Gastroesophageal sphincter (tissue), 4 donors: ENCODE data around the gene CD8B. TPM values are rescaled to one million over a fixed set of nuclear protein-coding genes. Genes with fewer than 3 reads are reported as not detected.

Source experiments
- ATAC-seq: fragments of 150-250 bp; one replicate; pipeline ENCODE4 v1.9.1; 2016; ENCODE audit warnings: mild to moderate bottlenecking, moderate library complexity
- H3K27ac ChIP-seq, 4 donors: fragments of 200-600 bp; sonication (generic) in 3 of 4; 1 replicate in 3 of 4; 2 replicates in 1 of 4; pipeline ENCODE4 v1.5.1; 2016 to 2019
- H3K27me3 ChIP-seq: fragments of 200-600 bp; sonication (generic); one replicate; pipeline ENCODE4 v1.5.1; 2019
- H3K36me3 ChIP-seq, 2 donors: fragments of 200-600 bp; sonication (generic); one replicate each; pipeline ENCODE4 v1.5.1; 2019; ENCODE audit warnings: control low read depth in 1 of 2
- H3K4me1 ChIP-seq, 3 donors: fragments of 200-600 bp; sonication (generic); 1 replicate in 2 of 3; 2 replicates in 1 of 3; pipeline ENCODE4 v1.5.1; 2016 to 2019; ENCODE audit warnings: control low read depth in 2 of 3
- H3K4me3 ChIP-seq, 2 donors: fragments of 200-600 bp; sonication (generic); one replicate each; pipeline ENCODE4 v1.5.1; 2019; ENCODE audit warnings: mild to moderate bottlenecking in 1 of 2, moderate library complexity in 1 of 2
- H3K9me3 ChIP-seq, 3 donors: fragments of 200-600 bp; sonication (generic); one replicate each; pipeline ENCODE4 v1.5.1; 2017 to 2019; ENCODE audit warnings: control low read depth in 2 of 3
- EP300 ChIP-seq: sonication (generic); formaldehyde crosslinking; IDR thresholded peaks from one replicate; pipeline ENCODE4 v1.6.1; 2017; ENCODE audit warnings: antibody characterized with exemption, mild to moderate bottlenecking
- POLR2A ChIP-seq, 2 donors: fragments of 450-650 bp; IDR thresholded peaks; one replicate each; pipeline ENCODE4 v1.6.1; 2017; ENCODE audit warnings: antibody characterized with exemption in 2 of 2, mild to moderate bottlenecking in 2 of 2, moderate library complexity in 1 of 2
- POLR2AphosphoS5 ChIP-seq: sonication (generic); formaldehyde crosslinking; IDR thresholded peaks from one replicate; pipeline ENCODE4 v1.6.1; 2017; ENCODE audit warnings: antibody characterized with exemption
- WGBS, 2 donors: methylation state at CpG; one replicate each; pipeline ENCODE4 v1.1.5; 2018; ENCODE audit warnings: low coverage in 1 of 2; 5-methylcytosine and 5-hydroxymethylcytosine counted together
- total RNA-seq, 4 donors: library from RNA; depleted of rRNA; stranded (reverse); fragments of >200 nt; gene quantifications; one replicate each; pipeline ENCODE4 v1.1.0, GENCODE V29; 2016
- TF ChIP-seq, protein P1 (sequence below), 4 experiments: fragments of 200-600 bp in 2 of 4; fragments of 450-650 bp in 2 of 4; sonication (generic) in 1 of 4; IDR thresholded peaks; one replicate each; pipeline ENCODE4 v1.5.1; 2017 to 2019; ENCODE audit warnings: antibody characterized with exemption in 4 of 4, mild to moderate bottlenecking in 2 of 4, moderate library complexity in 2 of 4

The CD8B gene
- total RNA-seq, 4 donors from 2014 or later = 0.81 to 1.6 TPM; not detected in 2

- 84% methylated on average over 7 of the region's 7 CpGs; no CpG with 5 or more reads in 1 of the 2 donors for WGBS, 2 donors
- peaks cover 3% of the 10 kb centered on the region for H3K27me3 ChIP-seq
- ATAC-seq = no peak
- no peaks in the 10 kb centered on the region for H3K4me1 ChIP-seq
- H3K27ac ChIP-seq = no peak overlapping the region
- H3K36me3 ChIP-seq = no peaks in the 10 kb centered on the region
- no peaks in the 10 kb centered on the region for H3K9me3 ChIP-seq
- TF ChIP-seq POLR2AphosphoS5 = no peak
- no peak overlapping the region for H3K4me3 ChIP-seq
Observed at GRCh38 chr2:86782748-86783147, 78.9 kb downstream of the CD8B start.

- Histone ChIP-seq H3K9me3 (no peaks in the 10 kb centered on the region), H3K36me3 (peaks cover 0 to 9% of the 10 kb centered on the region in 2 donors), H3K27ac (no peak overlapping the region), H3K27me3 (no peaks in the 10 kb centered on the region), H3K4me3 (no peak overlapping the region), H3K4me1 (no peaks in the 10 kb centered on the region)
- no peak for ATAC-seq
- TF ChIP-seq, protein P1, sequence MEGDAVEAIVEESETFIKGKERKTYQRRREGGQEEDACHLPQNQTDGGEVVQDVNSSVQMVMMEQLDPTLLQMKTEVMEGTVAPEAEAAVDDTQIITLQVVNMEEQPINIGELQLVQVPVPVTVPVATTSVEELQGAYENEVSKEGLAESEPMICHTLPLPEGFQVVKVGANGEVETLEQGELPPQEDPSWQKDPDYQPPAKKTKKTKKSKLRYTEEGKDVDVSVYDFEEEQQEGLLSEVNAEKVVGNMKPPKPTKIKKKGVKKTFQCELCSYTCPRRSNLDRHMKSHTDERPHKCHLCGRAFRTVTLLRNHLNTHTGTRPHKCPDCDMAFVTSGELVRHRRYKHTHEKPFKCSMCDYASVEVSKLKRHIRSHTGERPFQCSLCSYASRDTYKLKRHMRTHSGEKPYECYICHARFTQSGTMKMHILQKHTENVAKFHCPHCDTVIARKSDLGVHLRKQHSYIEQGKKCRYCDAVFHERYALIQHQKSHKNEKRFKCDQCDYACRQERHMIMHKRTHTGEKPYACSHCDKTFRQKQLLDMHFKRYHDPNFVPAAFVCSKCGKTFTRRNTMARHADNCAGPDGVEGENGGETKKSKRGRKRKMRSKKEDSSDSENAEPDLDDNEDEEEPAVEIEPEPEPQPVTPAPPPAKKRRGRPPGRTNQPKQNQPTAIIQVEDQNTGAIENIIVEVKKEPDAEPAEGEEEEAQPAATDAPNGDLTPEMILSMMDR (IDR thresholded peaks at IDR 0.05) = no peak
- no peak for TF ChIP-seq POLR2A (IDR thresholded peaks at IDR 0.05)
- TF ChIP-seq POLR2AphosphoS5 = no peak
- no peak for TF ChIP-seq EP300
- 77 to 78% methylated on average over 8 to 9 of the region's 9 CpGs for WGBS, 2 donors
Observed at GRCh38 chr2:86781363-86781762, 80.3 kb downstream of the CD8B start.

GRCh38 chr2:86779971-86780370 is 81.7 kb downstream of the CD8B start:
- no peaks in the 10 kb centered on the region for H3K4me1 ChIP-seq
- no peak overlapping the region for H3K4me3 ChIP-seq
- no peak overlapping the region for H3K27ac ChIP-seq
- peaks cover 4 to 22% of the 10 kb centered on the region in 2 donors for H3K36me3 ChIP-seq
- no peak for TF ChIP-seq EP300
- TF ChIP-seq POLR2A (IDR thresholded peaks at IDR 0.05) = no peak
- TF ChIP-seq, protein P1 (IDR thresholded peaks at IDR 0.05) = no peak
- TF ChIP-seq POLR2AphosphoS5 = no peak
- H3K9me3 ChIP-seq = no peaks in the 10 kb centered on the region
- no peaks in the 10 kb centered on the region for H3K27me3 ChIP-seq
- no peak for ATAC-seq
- WGBS, 2 donors = 62 to 72% methylated on average over 3 of the region's 3 CpGs

DNA sequence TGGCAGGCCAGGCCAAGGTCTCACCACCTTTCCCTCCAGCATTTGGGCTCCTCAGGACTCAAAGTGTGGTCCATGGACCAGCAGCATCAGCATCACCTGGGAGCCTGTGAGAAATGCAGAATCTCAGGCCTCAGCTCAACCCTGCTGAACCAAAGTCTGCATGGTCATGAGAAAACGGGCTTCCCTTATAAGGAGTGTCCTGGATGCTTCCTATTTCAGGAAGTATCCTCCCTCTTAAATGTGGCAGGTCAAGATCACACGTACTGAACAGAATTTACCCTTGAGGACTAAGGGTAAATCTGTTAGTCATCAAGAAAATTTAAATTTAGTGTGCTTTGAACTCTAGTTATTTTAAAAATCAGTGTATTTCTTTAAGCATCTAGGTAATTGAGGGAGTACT is 82.7 kb downstream of the CD8B start:
- Histone ChIP-seq H3K27ac (no peak overlapping the region), H3K36me3 (peaks cover 4 to 32% of the 10 kb centered on the region in 2 donors), H3K9me3 (no peaks in the 10 kb centered on the region), H3K4me3 (no peak overlapping the region), H3K4me1 (no peaks in the 10 kb centered on the region), H3K27me3 (no peaks in the 10 kb centered on the region)
- TF ChIP-seq POLR2A (IDR thresholded peaks at IDR 0.05) (no peak), EP300 (no peak), POLR2AphosphoS5 (no peak)
- TF ChIP-seq, protein P1 (IDR thresholded peaks at IDR 0.05) = no peak
- 26 to 48% methylated on average over 2 of the region's 2 CpGs for WGBS, 2 donors
- ATAC-seq = no peak

DNA sequence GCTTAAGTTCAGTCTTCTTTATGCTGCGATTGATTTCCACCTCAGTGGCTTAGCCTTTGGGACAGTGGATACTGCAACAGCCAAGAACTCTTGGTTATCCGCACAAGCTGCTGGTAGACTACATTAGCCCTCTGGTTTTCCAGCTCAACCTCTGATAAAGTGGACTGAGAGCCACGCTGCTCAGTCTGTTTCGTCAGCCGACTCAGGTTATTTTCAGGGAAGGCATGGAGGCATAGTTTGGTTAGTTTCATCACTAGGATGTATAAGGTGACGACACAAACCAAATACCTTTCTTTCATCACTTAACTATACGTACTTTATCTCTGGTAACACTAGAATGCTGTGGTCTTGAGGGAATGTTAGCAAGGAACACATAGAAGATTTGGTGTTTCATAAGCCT is 85.2 kb downstream of the CD8B start:
- Histone ChIP-seq H3K4me3 (no peak overlapping the region), H3K4me1 (no peaks in the 10 kb centered on the region), H3K27ac (no peak overlapping the region), H3K27me3 (no peaks in the 10 kb centered on the region), H3K9me3 (no peaks in the 10 kb centered on the region), H3K36me3 (peaks cover 4 to 57% of the 10 kb centered on the region in 2 donors)
- ATAC-seq = no peak
- WGBS, 2 donors = 94 to 95% methylated on average over 2 to 7 of the region's 7 CpGs
- TF ChIP-seq EP300 (no peak), POLR2A (IDR thresholded peaks at IDR 0.05) (no peak), POLR2AphosphoS5 (no peak)
- TF ChIP-seq, protein P1 (IDR thresholded peaks at IDR 0.05) = no peak
